ENCODE results near the gene JAKMIP1. TPM values are rescaled to one million over a fixed set of nuclear protein-coding genes. Genes with fewer than 3 reads are reported as not detected.
"Not testable (repeated sequence)": the region's sequence is repeated elsewhere in the genome, so short reads cannot be mapped to it uniquely, and the experiment has no call there.

JAKMIP1 gene
- total RNA-seq, 1 donor from 2014 or later = 0.10 TPM

DNA sequence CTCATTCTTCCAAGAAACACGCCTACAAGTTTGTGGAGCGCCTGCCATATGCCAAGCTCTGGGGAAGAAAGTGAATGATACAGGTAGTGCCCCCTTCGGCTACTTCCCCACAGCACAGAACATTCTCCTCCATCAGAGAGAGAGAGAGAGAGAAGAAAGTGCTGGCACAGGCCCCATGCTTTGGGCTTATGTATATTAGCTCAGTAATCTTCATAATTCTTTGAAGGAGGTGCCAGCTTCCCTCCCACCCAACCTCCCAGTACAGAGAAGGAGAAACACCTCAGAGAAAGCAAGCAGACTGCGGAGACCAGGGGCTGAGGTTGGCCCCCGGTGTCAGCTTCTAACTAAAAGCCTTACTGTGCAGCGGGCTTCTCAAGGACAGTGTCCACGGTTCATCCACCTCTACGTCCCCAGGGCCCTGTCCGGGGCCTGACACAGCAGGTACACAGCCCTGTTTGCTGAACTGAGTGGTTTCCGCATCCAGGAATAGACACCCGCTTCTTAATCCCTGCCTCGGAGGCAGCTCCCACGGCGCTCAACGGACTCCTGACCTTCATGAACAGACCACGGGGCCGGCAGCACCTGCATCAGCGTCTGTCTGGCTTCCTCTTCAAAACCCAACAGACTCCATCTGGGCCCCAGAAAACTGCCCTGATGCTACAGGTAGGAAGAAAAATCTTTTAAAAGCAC lies 50.2 kb downstream of the JAKMIP1 start:
- no peak for DNase-seq (ENCODE audit: low spot score)

DNA sequence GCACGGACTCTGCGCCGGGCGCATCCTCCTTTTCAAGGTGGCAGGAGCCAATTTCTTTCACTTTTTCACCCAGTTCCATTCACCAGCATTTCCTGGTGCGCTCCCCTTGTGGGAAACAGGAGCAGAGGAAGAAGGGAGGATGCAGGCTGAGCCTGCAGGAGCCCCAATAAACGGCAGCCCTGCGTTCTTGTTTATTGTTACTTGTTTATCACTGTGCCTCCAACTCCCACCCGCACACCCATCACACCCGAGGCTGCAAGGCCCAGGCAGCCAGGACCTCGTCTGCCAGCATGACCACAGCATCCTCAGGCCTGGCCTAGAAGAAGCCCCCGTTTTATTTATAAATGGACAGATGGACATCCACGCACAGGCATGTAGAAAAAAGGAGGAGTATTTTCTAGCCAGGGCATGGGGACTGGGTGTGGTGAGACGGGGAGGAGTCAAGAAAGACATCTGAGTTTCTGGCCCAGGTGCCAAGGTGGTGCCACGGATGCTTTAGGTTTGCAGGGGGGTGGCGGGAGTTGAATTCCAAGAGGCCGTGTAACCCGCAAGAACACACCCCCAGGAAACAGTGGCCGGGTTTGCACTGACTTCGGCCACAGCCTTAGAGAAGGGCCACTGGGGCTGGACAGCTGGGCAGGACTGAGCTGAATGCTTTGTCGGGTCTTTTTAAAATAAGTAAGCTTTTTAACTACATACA lies 51.7 kb downstream of the JAKMIP1 start:
- no peak for DNase-seq (ENCODE audit: low spot score)

DNA sequence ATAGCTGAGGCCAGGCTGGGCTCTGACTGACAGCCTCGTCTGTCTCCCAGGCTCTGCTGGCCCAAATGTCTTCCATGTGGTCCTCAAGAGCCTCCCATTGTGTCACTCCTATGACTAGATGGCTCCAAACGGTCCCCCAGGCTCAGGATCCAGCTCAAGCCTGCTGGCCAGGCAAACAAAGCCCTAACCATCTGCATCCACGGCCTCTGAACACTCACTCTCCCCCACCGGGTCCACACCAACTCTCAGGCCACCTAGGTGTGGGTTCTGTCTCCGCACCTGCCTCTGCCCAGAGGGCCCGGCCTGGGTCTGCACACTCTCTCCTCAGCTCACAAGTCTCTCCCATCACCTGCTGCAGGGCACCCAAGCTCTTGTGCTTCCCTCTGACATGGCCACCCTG lies 52.9 kb downstream of the JAKMIP1 start:
- no peak for DNase-seq (ENCODE audit: low spot score)

DNA sequence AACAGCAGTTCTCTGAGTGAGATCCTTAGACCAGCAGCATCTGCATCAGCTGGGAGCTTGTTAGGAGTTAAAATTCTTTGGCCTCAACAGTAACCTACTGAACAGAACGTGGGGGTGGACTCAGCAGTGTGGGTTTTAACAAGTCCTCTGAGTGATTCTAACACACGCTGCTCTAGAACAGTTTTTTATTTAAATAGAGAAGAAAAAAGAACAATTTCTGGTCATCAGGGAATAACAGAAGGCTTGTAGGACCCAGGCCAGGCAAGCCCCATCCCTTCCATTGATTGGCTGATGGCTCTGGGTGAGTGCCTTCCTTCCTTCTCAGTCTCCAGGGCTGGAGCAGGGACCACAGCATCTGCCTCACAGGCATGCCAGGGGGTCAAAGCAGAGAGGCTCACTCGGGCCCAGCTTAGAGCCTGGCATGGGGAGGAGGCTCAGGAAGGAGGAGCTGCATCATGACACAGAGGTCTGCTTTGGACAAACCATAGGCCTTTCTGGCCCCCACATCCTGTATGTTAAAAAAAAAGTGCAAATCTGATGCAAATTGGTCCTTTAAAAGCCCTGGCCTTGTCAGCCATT lies 56.7 kb downstream of the JAKMIP1 start:
- DNase-seq (ENCODE audit: low spot score) = no peak

DNA sequence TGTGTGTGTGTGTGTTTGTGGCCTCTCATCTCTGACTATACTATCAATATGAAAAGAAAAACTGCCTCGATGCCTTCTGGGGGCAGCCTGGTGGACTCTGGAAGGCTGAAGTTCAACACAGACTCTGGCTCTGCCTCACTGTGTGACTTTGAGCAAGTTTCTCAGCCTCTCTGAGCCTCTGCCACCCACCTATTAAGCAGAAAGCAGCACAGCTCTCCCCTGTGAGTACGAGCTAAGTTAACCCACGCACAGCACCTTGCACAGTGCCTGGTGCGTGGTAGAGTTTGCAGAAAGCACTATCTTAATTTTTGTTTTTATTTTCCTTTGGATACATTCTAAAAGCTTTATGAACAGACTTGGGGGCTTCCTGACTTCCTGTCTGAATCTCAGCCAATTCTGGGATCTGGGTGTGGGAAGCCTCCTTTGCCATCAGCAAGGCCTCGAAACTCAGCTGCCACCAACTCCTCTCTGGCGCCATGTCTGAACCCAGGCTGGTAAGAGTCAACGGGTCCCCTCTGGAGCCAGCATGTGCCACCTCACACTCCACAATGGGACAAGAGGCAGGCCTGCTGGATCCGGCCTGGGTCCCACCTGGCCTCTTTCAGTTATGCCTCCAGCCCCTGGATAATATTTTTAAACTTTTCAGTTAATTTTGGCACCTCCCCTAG lies 57.3 kb downstream of the JAKMIP1 start:
- no peak for DNase-seq (ENCODE audit: low spot score)

DNA sequence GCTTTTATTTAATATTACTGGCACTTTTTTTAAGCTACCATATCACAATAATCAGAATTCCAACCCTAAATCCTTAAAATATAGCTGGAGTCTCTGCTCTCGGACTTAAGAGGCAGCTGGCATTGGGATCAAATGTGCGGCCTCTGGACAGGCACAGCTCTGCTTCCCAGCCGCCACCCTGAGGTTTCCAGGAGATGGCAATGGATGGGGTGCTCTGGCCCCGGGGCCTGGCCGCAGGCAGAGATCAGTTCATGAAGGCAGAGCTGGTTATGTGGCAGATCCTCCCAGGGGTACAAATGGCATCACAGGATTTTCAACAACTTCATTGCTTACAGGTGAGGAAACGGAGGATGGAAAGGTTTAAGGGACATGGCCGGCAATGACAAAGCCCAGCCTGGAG lies 57.8 kb downstream of the JAKMIP1 start:
- DNase-seq (ENCODE audit: low spot score) = no peak

DNA sequence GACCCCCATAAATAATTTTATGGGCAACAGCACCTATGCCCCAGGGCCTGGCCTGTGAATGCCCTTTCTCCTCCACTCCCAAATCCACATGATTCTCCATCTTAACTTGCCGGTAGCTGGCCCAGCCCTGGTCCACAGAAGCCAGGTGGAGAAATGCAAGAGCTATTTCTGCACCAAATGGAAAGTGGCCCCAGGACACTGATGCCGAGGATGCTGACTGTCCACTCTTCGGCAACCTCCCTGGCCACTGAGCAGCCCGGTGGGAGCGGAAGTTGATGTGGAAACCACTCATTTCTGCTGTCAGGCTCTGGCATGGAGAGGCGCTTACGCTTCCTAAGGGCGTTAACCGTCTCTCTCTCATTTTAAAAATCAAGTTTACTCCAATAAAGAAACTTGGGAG lies 58.8 kb downstream of the JAKMIP1 start:
- no peak for DNase-seq (ENCODE audit: low spot score)

DNA sequence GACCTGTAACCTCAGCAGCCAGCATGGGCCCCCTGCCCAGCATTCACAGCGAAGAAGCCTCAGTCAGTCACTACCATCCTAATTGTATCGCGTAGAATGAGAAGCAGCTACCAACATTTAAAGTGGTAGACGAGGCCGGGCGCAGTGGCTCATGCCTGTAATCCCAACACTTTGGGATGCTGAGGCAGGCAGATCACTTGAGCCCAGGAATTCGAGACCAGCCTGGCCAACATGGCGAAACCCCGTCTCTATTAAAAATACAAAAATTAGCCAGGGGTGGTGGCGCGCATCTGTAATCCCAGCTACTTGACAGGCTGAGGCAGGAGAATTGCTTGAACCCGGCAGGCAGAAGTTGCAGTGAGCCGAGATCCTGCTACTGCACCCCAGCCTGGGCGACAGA lies 59.3 kb downstream of the JAKMIP1 start:
- DNase-seq (ENCODE audit: low spot score) = not testable (repeated sequence)

DNA sequence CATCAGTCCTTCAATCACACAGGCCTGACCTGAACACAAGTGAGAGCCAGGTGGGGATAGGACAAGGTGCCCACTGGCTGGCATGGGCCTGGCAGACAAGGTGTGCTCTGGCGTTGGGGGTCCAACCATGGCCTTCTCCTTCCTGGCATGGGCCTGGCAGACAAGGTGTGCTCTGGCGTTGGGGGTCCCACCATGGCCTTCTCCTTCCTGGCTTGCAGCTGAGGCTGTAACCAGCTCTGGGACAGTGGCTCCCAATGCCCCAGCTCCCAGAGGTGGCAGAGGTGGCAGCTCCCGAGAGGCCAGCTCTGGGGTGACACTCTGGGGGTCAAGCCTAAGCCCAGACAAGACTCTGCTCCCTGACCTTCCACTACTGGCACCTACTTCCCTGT lies 62.6 kb downstream of the JAKMIP1 start:
- no peak for DNase-seq (ENCODE audit: low spot score)

DNA sequence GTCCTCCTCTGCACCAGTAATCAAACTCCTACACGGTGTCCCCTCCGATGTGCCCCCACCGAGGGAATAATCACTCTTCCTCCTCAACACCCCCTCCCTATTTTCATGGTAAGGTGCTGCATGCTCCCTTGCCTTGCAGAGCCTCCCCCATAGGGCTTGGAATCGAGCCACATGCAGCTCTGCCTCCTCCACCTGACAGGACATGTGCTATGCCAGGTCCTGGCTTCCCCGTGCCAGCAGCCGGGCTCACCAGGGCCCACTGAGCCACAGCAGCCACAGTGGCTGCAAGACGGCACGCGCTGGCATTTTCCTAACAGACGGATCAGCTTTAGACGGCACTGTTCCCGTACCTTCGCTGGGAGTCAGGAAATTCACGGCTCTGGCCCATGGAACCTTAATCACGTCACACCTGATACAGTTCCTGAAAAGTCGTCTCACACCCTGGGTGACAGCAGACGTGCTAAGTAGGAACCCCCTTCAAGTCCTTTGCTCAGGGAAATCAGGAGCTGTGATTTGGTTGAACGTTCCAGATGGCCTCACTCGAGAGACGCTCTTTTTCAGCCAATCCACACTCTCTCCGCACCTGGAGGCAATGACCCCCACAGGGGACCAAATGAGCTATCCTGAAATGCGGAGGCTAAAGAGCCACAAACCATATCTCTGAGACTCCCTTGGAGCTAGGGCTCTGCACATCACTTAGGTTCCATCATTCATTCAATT lies 63.2 kb downstream of the JAKMIP1 start:
- no peak for DNase-seq (ENCODE audit: low spot score)

DNA sequence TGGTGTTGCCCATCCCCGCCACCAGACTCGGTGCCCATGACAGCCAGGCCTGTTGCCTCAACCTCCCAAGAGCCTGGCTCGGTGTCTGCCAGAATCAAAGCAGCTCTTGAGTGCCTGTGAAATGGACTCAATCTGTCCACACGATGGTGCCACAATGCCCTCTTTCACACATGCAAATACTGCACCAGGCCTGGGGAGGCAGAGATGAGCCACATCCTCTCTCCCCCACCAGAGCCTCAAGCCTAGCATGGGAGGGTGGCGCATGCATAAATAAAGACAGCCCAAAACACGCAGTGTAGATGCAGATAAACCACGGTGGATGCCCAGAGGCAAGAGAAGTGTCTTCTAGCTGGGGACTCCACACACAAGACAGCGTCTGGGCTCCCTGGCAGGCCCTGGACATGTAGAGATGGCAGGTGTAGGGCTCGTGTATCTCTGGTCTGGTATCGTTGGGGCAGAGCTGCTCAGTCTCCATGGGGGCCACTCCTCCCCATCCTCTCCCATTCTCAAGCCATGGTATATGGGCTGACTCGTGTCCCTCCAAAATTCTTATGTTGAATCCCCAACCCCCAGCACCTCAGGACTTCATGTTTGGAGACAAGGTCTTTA lies 65.6 kb downstream of the JAKMIP1 start:
- no peak for DNase-seq (ENCODE audit: low spot score)

DNA sequence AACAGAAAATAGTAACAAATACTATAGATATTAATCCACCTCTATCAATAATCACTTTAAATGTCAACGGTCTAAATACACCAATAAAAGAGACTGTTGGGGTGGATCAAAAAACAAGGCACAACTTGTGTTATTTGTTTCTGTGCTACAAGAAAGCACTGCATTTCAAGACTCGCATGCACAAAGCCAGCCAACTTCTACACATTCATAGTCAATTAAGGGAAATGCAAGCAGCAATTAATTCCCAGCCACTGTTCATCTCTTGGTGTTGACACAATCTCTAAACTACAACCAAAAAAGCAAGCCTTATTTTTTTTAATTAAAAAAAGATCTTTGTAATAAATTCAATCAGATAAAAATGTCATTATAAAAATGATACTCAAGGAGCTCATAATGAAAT lies 67.6 kb downstream of the JAKMIP1 start:
- DNase-seq (ENCODE audit: low spot score) = no peak

DNA sequence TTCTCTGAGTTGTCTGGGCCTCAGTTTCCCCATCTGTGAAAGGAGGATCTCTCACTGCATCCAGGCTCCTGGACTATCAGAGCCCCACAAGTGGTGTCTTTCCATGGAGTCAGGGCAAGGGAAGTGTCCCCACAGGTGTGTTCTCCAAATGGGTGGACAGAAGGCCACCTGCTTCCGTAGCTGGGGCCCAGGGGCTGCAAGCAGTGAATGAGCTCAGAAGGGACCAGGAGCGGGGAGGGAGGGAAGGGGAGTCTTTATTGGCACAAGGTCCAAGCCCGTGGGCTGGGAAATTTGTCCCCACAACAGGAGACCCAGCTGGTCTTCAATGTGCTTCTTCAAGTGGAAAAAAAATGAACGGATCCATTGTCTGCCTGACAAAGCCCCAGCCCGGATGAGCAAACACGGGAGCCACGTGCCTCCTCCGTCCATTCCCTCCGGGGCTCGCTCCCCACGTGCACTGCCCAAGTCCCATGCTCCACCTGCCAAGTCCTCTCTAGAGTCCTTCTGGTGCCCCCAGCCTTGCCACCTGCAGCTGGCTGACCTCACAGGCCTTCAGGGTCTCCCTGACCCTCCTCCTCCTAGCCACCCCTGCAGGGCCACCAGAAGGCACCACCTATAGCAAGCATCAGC lies 72.0 kb downstream of the JAKMIP1 start:
- no peak for DNase-seq (ENCODE audit: low spot score)

DNA sequence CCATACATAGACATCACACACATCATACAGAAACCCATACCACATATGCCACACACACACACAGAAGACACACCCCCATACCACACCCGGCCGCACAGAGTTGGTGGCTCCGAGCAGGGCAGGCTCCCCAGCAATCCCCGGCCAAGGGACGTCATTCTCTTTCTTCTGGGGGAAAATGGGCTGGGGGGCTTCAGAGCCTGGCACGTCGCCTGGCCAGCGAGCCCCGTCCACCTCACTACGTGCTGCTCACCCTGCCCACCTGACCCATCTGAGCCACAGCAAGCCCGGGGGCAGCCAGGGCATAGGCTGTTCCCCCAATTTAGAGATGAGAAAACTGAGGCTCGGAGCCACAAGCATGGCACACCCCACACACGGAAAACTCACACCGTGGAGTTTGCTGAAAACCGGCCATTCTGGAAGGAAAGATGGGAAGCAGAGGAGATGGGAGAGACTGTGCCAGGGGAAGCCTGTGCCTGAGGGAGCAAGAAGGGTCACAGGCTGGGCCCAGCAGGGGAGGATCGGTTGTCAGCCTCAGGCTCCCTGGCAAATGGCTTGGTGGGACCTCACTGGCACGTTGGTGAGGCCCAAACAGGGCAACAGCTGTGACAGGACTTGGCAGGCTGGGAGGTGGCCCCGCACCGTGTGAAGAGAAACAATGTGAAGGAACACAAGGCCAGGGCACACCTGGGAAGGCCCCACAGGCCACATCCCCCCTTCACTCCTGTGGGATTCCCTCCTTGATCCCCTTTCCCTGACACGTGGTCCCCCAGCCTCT lies 73.2 kb downstream of the JAKMIP1 start:
- no peak for DNase-seq (ENCODE audit: low spot score)

DNA sequence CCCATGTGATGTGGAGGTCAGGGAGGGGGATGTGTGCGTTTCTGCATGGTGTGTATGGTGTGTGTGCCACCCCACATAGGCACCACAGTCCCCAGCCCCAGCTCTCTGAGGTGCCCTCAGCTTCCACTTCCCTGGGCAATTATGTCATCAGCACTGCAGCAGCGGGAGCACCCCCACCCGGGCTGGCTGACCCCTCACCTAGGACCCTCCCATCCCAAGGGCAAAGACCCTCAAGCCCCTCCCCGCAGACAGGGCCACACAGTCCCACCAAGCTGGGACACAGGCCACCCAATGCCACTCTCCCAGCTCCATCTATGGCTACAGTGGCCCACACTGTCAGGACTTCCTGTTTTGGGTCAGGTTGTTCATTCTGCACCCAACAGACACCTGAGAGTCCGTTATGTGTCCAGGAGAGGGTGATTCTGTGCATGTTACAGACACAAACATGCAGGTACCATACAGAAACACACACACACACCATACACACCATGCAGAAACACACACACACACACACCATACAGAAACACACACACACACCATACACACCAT lies 75.2 kb downstream of the JAKMIP1 start:
- DNase-seq (ENCODE audit: low spot score) = peak; percentile 76

DNA sequence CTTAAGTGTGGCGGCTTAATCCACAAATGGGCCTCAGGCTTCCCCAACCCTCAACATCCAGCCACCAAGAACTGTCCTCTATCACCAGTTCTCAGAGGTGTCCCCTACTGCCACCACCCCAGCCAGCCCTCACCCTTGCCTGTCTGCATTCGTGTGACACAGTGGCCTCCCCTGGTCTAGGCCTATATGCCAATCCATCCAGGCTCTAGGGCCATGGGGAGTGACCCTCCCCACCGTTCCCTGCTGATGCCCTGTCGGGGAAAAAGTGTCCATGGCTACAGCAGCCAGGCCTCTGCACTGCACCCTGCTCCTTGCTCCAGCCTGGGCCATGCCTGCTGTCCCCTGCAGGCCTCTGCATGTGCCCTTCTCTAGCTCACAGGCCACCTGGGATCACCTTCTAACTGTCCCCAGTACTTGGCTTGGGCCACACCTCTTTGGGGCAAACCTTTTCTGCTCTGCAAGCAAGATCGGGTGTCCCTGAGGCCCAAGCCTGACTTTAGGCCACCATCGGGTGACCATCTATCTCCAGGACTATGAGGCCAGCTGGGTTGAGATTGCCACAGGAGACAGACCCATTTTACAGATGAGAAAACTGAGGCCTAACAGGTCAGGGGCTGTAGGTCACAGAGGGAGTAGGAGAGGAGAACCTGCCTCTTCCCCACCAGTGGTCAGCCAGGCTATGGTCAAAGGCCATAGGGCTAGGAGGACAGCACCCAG lies 75.8 kb downstream of the JAKMIP1 start:
- peak; percentile 62 for DNase-seq (ENCODE audit: low spot score)

DNA sequence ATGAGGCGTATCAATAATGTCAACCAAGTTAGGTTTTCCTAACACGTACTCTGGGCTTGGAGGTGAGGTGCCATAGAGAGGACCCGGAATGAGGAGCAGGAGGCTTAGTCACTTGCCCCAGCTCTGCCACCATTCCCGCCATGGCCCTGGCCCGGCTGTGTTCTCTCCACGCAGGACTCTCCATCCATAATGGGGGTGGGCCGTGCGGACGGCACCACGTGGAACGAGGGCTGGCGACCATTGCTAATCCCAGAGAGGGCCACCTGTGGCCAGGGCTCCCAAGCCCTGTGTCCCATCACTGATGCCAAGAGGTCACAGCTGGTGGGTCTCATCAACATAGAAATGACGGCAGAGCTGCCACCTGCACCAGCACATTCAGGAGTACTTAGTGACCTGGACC lies 76.4 kb downstream of the JAKMIP1 start:
- peak; percentile 87 for DNase-seq (ENCODE audit: low spot score)

DNA sequence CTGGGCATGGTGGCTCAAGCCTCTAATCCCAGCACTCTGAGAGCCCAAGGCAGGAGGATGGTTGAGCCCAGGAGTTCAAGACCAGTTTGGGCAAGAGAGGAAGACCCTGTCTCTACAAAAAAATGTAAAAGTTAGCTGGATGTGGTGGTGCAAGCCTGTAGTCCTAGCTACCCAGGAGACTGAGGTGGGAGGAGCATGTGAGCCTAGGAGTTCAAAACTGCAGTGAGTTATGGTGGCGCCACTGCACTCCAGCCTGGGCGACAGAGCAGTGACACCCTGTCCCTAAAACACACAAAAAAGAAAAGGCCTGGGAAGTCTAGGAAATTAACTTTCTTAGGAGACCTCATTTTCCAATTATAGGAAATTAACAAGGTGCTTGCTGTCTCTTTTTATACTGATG lies 76.8 kb downstream of the JAKMIP1 start:
- DNase-seq (ENCODE audit: low spot score) = peak; percentile 20

DNA sequence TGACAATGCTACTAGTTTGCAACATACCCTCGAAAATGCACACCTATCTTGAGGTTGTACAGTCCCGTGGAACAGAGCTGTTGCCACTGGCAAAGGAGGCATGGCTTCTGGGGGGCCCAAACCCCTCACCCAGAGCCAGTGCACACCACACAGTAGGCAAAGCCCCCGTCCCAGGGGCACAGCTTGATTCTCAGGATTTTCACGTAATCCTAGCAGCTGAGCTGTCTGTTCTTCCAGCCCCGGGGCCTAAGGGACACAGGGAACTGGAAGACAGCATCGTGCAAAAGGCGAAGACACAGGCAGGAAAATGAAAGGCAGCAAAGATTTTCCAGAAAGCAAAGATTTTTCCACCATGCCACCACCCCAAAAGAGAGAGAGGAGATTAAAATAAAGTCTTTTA lies 77.2 kb downstream of the JAKMIP1 start:
- DNase-seq (ENCODE audit: low spot score) = peak; percentile 37
